ENCODE results near the gene SCN7A.

DNA sequence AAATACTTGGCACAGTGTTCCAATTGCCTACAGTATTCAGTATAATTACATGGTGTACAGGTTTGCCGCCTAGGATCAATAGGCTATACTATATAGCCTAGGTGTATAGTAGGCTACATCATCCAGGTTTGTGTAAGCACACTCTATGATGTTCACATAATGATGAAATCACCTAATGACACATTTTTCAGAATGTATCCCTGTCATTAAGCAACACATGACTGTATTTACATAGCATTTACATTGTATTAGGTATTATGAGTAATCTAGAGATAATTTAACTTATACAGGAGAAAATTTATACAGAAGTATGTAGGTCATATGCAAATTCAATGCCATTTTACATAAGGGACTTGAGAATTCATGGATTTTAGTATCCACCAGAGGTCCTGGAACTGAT lies 35.4 kb downstream of the SCN7A start:
- no peak for TF ChIP-seq RFX5 (IDR thresholded peaks at IDR 0.05)
- no peak for TF ChIP-seq POLR2A (IDR thresholded peaks at IDR 0.05; ENCODE audit: low read length)
- TF ChIP-seq, protein P1, sequence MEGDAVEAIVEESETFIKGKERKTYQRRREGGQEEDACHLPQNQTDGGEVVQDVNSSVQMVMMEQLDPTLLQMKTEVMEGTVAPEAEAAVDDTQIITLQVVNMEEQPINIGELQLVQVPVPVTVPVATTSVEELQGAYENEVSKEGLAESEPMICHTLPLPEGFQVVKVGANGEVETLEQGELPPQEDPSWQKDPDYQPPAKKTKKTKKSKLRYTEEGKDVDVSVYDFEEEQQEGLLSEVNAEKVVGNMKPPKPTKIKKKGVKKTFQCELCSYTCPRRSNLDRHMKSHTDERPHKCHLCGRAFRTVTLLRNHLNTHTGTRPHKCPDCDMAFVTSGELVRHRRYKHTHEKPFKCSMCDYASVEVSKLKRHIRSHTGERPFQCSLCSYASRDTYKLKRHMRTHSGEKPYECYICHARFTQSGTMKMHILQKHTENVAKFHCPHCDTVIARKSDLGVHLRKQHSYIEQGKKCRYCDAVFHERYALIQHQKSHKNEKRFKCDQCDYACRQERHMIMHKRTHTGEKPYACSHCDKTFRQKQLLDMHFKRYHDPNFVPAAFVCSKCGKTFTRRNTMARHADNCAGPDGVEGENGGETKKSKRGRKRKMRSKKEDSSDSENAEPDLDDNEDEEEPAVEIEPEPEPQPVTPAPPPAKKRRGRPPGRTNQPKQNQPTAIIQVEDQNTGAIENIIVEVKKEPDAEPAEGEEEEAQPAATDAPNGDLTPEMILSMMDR (IDR thresholded peaks at IDR 0.05): no peak

Measured in A549 (cell line).